HG03064 (cell line): Measurements from ENCODE around the gene PRDM1.

ENCODE experiments used
- ATAC-seq: cut with Tn5 transposase; IDR thresholded peaks from one replicate; pipeline ENCODE4 v1.9.1; 2021; ENCODE audit warnings: low read depth; ENCODE audit not compliant: unreplicated experiment

The PRDM1 gene

DNA sequence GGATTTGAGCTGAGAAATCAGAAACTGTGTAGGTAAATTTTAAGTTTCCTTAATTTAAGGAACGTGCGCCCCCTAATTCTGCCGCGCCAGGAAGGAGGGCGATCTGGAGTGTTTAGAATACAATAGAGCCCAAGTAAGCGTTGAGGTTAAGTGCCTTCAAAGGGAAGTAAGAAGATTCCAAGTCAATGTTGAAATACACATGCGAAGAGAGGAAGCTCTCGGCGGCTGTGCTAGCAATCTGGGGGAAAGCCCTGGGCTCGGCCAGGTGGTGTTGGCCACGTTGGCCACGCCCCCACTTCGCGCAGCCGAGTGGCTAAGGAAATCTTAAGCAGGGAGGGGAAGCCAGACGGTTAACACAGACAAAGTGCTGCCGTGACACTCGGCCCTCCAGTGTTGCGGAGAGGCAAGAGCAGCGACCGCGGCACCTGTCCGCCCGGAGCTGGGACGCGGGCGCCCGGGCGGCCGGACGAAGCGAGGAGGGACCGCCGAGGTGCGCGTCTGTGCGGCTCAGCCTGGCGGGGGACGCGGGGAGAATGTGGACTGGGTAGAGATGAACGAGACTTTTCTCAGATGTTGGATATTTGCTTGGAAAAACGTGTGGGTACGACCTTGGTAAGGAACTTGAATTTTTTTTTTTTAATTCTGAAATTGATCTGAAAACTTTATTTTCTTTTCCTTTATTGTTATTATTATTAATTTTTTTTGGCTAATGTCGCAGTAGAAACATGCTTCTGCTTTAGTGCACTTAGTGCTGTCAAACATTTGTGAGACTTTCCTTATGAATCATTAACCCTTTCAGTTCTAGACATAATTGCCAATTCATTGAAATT is at the start of gene PRDM1:
PRDM1 (plus strand) TSS at position 353 of the 830 bp plus-strand sequence; CDS start at position 571, 218 bp downstream.
- peak; percentile 67 for ATAC-seq

DNA sequence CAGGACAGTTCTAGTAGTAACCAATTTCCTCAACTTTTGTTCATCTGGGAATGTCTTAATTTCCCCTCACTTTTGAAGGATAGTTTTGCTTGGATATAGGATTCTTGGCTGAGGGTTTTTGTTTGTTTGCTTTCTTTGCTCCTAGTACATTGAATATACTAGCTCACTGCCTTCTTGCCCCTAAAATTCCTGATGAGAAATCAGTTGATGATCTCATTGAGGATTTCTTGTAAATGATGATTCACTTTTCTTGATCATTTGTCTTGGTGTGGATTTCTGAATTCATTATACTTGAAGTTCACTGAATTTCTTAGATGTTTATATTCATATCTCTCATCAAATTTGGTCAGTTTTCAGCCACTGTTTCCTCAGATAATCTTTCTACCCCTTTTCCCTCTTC is 49.1 kb upstream of the PRDM1 start:
- no peak for ATAC-seq

DNA sequence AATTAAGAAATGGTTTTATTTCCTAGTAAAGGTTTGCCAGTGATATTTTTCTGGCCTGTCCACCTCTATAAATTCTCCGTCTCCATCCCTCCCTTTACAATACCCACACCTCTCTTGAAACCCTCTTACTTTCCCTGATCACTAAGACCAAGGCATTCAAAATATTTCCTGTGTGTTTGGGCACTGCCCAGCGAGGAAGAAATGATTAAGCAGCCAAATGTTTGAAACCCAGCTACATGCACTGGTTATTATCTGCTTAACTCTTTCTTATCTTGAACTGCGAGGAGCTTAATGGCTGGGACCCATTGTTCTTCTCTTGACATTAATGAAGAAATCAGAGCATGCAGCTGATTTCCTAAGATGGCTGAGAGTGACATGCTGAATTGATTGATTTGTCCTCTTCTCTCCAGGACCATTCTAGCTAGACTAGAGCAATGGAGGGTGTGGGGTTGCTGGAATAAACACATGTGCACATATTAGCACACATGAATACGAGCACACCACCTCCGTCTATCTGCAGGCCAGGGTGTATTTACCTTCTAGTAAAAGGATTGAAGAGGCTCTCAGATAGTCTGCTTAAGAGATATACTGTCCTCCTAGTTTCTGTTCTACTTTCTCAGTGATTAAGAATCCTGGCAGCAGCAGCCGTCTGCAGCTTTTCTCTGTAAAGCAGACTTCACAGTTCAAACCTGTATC is 46.1 kb upstream of the PRDM1 start:
- ATAC-seq, result no peak

DNA sequence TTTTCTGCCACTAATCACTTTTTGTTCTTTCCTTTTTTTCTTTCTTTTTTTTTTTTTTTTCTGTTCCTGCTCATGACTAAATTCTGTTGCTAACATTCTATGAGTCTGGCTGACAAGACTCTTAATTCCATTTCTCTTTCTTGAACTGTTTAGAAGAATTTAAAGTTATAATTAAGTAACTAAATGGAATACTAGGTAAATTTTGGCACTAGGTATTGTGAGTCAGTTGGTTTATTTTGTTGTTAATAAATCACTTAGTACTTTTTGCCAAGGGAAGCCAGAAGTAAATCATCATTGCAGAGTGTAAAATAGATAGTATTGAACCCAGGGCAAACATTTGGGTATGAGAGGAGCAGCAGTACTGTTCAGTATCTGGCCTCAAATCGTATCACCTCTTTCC is 42.0 kb upstream of the PRDM1 start:
- ATAC-seq, result no peak

DNA sequence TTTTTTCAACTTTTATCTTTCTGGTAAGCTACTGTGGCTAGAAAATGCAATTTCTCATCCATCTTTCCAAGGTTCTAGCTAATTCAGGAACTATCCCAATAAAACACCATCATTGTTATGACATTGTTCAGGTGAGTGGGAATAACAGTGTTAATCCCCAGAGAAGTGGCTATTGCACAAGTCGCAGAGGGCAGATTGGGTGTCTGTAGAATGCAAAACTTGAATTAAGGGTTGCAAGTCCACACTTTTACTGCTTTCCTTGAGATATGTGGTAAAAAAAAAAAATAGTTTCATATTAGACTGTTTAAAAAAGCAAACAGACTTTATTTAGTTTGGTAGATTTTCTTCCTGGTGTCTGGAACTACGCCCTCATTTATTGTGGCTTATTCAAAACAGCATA is 41.1 kb upstream of the PRDM1 start:
- no peak for ATAC-seq

DNA sequence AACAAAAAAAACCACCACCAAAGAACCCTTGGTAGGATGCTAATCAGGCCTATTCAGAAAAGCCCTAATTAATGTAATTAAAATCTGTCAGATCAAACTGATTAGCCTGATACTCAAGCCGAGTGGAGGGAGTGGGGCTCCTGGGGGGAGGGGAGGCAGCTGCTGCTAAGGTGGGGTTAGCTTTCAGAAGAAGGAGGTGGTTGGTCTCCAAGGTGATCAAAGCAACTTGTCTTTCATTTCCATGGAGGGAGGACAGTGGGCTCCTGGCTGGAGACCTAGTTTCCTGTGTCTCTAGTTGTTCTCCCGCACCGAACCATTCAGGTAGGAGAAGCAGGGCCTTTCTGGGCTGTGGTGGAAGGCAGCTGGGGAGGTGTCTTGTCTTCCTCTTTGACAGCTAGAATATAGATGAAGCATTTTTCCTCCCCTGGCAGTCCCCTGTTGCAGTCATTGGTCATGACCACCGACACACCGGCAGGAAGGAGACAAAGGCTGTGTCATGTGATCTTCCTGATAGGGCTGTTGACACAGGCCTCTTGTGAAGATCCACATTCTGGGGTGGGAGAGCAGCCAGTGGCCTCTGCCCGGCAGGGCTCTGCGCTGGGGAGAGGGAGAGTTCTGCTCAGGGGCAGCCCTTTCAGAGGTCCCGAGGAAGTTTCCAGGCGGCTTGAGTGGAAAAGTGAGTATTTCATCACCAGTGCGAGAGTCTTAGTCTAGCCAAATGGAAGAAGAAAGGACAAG is 39.9 kb upstream of the PRDM1 start:
- ATAC-seq, result no peak

DNA sequence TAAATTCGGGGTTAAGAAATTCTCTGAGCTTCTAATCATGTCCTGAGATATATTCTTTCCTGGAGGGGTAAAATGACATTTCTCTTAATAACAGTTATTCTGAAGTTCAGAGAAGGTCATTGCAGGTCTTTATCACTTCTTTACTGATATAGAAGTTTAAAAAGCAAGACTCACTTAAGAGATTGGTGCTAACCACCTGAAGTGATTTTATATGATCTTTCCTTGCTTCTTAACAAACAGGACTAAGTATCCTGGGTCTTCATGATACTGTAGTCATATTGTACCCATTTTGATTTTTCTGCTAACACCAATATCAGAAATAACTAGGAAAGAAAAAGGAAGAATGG is 39.3 kb upstream of the PRDM1 start:
- ATAC-seq, result no peak

DNA sequence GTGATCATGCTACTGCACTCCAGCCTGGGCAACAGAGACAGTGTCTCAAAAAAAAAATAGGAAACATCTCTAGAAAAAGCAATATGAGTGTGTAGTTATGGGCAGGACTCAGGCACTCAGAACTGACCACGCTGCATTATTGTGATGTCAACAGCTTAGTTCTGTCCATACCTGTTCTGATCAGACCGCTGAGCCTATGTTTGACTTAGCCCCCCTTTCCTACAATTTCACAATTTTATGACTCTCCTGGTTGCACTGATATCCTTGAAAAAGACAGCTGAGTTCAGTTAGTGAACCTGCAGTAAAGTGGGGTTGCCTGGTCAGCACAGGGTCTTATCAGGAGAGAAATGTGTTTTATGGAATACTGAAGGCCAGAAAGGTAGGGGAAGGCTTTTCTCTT is 37.8 kb upstream of the PRDM1 start:
- no peak for ATAC-seq

DNA sequence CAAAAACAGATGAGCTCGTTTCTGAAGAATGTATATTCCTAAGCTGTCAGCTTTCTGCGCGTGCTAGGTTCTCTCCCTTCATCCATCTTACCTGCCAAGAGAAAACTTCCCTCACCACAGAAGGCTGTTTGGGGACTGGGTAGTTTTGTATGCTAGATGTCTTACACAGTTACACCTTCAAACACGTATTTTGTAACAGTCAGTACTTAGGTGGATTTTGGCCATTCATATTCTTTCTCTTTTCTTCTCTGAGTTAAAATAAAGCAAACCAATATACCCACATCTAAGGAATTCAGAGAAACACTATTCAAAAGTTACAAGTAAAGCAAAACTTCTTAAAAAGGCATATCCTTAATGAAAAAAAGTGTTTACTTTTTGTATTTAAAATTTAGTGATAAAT is 35.6 kb upstream of the PRDM1 start:
- no peak for ATAC-seq

DNA sequence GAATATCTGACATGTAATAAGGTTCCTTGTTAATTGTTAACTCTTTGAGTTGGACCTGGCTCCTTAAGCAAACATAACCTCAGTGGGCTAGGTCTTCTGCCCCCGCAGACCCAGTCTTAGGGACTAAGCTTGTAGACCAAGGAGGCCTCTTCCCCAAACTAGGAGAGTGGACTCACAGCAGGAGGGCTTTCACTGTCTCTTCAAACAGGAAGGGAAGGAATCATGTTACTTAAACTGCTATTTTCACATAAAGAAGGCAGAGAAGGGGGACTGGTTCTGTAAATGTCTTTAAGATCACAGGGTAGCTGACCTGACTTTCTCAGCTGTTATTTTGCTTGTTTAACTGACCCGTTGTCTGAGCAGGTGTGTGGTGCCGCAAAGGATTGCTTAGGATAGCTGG is 34.9 kb upstream of the PRDM1 start:
- no peak for ATAC-seq

DNA sequence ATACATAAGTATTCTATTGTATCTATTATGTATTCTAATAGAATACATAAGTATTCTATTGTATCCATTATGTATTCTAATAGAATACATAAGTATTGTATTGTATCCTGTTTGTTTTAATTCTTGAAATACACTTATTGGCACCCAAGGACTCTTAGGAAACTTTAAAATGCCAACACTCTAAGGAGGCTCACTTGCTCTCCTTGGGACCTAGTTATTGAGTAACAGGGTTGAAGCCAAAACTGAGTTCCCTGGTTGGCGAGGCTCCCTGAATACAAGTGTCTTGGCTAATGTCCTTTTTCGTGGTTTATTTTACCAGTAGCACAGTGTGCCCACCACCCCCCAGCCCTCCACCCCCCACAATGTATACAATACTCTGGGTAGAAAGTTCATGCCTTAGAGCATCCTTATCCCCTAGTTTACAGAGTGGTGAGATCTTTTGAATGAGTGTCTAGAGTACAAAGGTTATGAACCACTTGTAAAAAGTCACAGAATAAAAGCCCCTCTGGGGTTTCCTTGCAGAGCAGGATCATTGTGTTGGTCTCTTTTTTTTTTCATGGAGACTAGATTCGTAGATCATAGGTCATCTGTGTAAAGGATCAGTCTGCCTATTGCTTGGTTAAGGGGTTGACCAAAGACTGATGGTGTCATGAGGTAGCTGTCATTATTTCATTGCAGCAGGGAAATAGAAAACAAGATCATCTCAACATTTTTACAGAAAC is 32.5 kb upstream of the PRDM1 start:
- ATAC-seq, result no peak

DNA sequence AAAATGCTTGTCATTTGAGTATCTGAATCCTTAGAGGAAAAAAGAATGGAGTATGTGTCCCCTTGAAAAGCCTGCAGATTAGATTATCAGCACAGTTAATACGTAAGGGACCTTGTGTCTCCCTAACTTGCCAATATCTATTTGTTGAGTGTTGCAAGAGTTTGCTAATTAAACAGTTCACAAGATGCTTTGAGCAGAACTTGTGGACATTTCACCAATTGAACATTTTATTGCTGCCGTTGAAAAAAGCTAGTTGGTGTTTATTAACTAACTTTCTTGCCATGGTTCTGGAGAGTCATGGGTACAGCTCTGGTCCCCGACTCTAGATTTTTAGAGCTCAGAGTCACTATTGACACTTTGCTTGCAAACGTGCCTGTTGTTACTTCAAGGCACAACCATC is 30.6 kb upstream of the PRDM1 start:
- ATAC-seq, result no peak

DNA sequence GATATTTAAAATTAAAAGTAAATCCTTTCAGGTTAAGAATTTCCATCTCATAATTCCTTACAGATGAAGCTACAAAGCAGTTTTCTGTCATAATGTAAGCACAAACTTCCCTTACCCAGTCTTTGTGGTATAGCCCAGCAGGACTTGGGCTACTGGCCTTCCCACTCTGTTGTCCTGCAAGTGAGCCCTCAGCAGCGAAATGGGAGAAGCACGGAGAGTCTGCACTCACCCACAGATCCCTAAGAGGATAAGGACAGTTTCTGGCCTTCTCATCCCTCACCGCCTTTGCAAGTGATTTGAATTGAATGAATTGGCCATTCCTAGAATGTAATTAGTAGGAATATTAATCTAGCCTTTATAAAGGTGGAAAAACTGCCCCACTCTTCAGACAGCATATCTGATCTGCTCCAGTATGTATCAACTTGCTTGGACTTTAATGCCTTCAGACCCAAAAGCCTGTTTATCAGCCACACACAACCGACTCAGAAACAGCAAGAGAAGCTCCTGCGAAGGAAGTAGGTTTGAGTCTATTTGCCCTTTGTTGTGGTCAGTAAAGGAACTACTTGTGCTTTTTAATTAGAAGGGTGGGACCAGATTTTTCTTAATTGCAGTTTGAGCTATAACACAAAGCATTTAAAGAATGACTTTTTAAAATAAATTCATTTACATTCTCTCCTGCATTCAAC is 29.9 kb upstream of the PRDM1 start:
- no peak for ATAC-seq

DNA sequence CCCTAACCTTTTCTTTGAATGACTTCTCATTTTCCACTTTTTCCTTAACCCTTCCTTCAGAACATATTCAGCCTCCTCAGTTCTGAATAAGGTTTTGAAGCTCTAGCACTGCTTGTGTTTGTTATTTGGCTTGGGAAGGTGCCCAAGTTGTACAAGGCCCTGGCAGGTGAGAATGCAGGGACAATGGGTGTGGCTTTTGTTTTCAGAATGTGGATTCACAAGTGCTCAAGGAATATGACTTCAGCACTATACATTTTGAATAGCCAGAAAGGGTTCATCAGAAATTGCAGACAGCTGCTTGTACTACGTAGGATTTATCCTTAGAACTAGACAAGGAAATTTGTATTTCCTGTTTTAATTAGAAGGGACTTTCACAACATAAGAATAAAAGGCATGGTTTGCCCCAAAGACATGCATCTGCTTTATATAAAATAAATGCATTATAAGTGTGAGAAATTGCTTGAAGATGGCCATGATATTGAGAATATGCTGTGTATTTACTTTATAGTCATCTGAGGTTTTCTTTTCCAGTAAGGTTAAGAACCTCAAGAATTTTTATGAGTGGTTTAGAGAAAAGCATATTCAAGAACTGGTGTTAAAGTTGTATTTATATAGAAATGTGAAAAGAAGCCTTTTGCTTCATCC is 29.3 kb upstream of the PRDM1 start:
- ATAC-seq, result no peak

DNA sequence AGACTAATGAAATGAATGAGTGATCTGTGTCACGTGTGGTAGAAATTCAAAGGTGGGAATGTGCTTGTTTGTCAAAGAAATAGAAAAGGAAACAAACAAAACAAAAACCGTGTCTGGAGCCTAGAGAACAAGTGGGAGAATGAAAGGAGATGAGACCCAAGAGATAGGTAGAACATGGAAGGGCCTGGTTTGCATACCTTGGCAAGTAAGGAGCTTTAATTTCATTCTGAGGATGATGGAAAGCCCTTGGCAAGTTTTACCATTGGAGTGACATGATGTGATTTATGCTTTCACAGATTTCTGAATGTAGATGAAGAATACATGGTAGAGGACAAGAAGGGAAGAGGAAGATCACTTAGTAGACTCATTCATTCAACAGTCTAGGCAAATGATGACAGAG is 26.8 kb upstream of the PRDM1 start:
- ATAC-seq, result no peak

DNA sequence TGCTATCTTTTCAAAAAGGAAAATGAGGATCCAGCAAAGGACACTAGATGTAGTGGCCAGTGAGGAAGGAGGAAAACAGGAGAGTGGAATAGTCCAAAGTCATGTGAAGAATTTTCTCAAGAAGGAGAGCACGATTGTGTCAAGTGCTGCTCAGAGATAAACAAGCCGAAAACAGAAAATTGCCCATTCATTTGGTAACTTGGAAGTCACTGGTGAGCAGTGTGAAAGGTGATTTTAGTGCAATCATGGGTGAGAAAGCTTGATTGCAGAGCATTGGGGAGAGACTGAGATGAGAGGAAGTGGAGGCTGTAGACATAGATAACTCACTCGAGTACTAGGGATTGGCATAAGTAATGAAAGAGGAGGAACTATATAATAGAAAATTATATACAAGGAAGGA is 26.0 kb upstream of the PRDM1 start:
- ATAC-seq, result no peak

DNA sequence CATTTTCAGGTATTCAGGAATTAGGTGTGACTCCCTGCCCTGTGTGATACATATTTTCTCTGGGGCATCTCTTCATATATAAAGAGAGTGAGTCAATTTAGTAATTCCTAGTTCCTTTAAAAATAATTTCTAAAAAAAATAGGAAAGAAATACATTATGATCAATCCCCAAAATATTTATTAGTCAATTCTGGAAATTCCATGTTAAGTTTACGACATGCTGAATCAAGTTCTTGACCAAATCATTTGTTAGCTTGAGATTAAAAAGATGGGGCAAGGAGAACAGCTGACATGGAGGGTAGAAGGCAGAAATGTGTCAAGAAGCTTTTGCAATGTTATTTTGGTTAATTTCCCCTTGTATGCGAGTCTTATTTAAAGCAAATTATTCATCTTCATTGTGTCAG is 22.7 kb upstream of the PRDM1 start:
- ATAC-seq, result no peak

DNA sequence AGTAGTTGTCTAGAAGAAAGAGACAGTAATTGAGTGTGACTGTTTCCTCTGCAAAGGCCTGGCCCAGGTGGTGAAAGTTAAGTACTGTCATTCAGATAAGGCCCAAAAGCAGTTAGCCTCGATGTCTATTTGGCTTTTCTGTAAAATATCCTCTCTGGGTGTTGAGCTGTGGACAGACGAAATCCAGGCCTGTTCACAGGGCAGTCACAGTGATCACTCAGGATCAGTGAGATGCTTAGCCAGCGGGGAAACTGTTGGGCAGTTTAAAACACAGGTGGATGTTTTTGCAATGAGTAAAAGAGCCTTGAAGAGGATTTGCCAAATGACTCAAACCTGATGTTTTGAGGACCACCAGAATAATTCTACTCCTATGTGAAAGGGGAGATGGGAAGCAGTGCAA is 22.0 kb upstream of the PRDM1 start:
- ATAC-seq, result no peak

DNA sequence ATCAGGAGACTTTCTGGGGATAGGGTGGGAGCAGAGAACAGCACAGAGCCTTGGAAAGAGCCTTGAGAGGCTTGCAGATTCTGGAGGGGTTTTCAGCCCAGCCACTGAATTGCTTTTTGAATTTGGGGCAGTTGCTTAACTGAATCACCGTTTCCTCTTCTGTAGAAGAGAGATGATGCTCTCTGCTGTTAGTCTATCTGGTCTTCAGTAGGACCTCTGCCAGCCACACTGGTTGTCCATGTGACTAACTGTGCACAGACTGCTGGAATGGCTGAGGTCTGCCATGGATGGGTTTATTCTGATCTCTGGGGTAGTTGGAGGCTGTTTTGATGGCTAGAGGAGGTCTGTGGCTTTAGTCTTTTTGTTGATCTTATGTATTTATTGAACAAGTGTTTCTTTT is 21.4 kb upstream of the PRDM1 start:
- ATAC-seq, result no peak

DNA sequence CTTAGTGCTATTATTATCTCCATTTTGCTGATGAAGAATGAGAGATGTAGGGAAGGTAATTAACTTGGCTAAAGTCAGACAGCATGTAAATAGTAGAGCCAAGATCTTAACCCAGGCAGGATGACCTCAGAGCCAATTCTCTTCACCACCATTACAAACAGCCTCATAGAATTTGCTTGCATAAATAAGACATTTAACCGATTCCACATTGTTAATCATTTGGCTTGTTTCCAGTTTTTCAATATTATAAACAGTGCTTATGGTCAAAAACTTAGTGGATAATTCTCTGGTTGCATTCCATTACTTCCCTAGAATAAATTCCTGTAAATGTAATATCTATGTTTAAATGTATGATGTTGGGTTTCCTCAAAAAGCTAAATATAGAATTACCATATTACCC is 19.1 kb upstream of the PRDM1 start:
- no peak for ATAC-seq
